Measurements from ENCODE around the gene CCM2. TPM values are rescaled to one million over a fixed set of nuclear protein-coding genes. Genes with fewer than 3 reads are reported as not detected.
A peak's percentile ranks its signal among the peaks of the same experiment; 100 is the strongest.

Gene CCM2
- total and polyA plus RNA-seq, 2 of the 8 experiments (the other 6 are each of a cell fraction or from before 2014, with no cell fraction given) = 31.6 to 41.2 TPM

DNA sequence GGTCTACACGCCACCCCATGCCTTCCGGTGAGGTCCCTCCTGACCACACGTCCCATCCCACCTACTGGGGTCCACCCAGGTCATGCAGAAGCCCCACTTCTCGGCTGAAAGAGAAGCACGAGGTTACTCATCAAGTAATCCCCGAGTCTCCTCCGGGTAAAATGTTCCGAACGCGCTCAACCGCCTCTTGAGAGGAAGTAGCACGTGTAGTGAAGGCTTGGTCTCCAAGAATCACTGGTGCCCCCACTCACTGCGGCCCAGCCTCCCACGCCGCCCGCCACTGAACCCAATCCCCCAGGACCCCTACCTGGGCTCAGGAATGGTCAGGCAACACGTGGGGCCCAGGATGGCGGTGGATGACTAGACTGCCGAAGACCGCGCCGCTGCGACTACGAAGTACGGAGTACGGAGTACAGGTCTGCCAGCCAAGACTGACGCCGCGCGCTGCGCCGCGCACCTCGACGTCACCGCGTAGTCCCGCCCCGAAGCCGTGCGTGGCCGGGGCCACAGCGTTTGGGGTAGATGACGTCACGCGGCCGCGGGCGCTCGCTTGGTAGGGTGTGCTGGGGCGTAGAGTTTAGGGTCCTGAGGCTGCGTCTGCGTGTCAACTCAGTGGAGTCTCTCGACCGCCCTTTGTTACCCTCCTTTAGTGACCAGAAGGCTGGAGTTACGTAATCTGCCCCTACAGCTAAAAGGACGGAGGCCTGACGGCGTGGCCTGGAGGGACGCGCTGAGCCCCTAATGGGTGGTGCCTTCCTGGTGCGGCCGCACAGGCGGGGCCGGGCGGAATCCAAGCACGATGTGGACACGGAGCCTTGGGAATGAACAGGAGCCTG lies 13.6 kb upstream of the CCM2 start (continued):
- no peak for TF ChIP-seq GABPA (IDR thresholded peaks at IDR 0.05; ENCODE audit: borderline replicate concordance, insufficient read depth, low read length)
- peak; percentile 100 for TF ChIP-seq TAF1 (IDR thresholded peaks at IDR 0.05; ENCODE audit: low read depth, low read length)
- TF ChIP-seq POLR2A (IDR thresholded peaks at IDR 0.05; ENCODE audit: control extremely low read depth in 1 of 2, low read depth in 2 of 2, low read length in 2 of 2) = peak; percentile 98 to 99
- TF ChIP-seq RNF2 (IDR thresholded peaks at IDR 0.05; ENCODE audit: borderline replicate concordance, low read depth, low read length, missing control alignments, poor library complexity, severe bottlenecking) = no peak
- TF ChIP-seq POLR2AphosphoS5 (IDR thresholded peaks at IDR 0.05; ENCODE audit: low read depth, low read length) = peak; percentile 98
- no peak for TF ChIP-seq SP2 (IDR thresholded peaks at IDR 0.05; ENCODE audit: low read length)
- TF ChIP-seq KDM1A (IDR thresholded peaks at IDR 0.05; ENCODE audit: borderline replicate concordance, low read length) = no peak
- TF ChIP-seq RXRA (IDR thresholded peaks at IDR 0.05; ENCODE audit: insufficient read depth, low read depth, low read length) = no peak
- TF ChIP-seq POU5F1 (IDR thresholded peaks at IDR 0.05; ENCODE audit: low read depth, low read length) = no peak
- TF ChIP-seq ZNF274 (IDR thresholded peaks at IDR 0.05; ENCODE audit: borderline replicate concordance, extremely low read depth, low read length) = no peak
- no peak for TF ChIP-seq MAFK (IDR thresholded peaks at IDR 0.05; ENCODE audit: low read depth, low read length)
- TF ChIP-seq NRF1 (IDR thresholded peaks at IDR 0.05; ENCODE audit: low read depth, low read length) = peak; percentile 27; the same call in 1 of the 2 replicates
- no peak for TF ChIP-seq BRCA1 (IDR thresholded peaks at IDR 0.05; ENCODE audit: low read depth, low read length)
- peak; percentile 98 for TF ChIP-seq TAF7 (optimal IDR thresholded peaks at IDR 0.05; ENCODE audit: borderline replicate concordance, low read depth, low read length)
- peak in 1 of 2 experiments; percentile 40; a peak in 1 of 3 replicates for TF ChIP-seq EP300 (IDR thresholded peaks at IDR 0.05; ENCODE audit: borderline replicate concordance in 1 of 2, low read depth in 2 of 2, low read length in 2 of 2)
- TF ChIP-seq KDM5A (IDR thresholded peaks at IDR 0.05; ENCODE audit: low read length) = no peak
- TF ChIP-seq BACH1 (IDR thresholded peaks at IDR 0.05; ENCODE audit: low read length) = no peak
- no peak for TF ChIP-seq SUZ12 (IDR thresholded peaks at IDR 0.05; ENCODE audit: low read length)

All from H1 (cell line).